NCI-H524 treated with DMSO at 0.1 percent for 48 hours (cell line): ENCODE measurements around the gene CERKL.

ENCODE experiments used
- DNase-seq: peaks from one replicate; lab custom pipeline; 2025; lab: John Stamatoyannopoulos, UW

The CERKL gene

DNA sequence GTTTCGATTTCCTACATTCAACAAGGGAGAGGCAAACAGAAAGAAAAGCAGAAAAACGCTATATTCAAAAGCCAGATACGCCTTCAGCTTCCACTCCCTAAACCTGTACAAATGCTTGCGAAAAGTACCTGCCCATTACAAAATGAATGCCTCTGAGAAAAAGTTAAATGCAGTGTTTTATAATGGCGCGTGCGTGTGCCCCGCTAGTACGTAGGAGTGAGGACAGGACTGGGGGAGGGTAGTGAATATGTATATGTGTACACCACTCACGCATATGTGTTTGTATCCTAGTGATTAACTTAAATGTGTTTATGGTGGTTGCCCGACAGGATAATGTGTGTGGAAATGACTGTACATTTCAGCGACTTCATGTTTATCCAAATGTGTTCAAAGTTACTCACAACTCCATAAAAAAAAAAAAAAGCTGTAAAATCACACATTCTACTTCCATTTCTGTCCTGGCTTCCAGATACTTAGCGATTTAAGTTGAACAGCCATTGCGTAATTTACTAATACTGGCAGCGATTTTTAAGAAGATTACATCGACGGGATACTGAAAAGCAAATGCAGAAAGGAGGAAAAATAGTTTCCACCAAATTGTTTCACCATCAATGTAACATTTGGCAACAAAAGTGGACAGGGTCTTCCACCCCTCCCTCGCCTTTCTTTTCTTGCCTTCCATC lies 22.1 kb upstream of the CERKL start:
- DNase-seq: no peak

DNA sequence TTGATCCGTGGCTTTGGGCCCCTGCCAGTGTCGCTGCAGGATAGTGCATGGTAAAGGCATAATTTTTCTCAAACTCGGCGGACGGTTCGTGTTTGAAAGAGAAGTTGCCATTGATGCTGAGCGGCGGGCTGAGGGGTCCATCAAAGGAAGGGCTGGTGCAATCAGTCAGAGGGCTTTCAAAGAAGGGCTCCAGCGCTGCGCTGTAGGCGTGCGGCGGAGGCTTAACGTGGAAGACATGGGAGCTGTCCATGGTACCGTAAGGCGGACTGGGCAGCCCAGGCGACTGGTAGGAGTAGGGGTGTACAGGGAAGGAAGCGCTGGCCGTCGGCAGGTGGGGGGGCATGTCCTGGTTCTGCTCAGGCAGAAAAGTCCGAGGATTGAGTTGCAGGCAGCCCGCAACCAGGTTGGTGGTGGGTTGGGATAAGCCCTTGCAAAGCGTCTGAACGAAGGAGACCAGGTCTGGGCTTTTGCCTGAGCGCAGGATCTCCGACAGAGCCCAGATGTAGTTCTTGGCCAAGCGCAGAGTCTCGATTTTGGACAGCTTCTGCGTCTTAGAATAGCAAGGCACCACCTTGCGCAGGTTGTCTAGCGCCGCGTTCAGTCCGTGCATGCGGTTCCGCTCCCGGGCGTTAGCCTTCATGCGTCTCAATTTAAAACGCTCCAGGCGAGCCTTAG lies 21.1 kb upstream of the CERKL start:
- no peak for DNase-seq

DNA sequence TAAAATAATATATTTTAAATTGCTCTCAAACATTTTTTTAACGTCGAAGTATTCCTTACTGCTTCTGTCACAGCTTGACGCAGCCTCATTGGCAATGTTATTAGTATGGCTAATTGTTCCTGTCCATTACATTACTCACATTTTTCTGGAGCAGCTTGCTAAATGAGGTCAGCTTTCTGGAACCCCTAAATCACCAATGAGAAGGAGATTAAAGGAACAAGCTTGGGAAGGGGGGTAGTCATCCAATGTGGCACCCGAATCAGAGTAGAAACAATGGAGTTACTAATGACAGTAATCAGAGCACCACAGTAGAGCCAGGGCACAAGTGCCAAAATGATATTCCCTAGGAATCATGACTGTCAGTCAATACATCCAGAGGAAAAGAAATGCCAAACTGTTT lies 18.3 kb upstream of the CERKL start:
- DNase-seq: no peak

DNA sequence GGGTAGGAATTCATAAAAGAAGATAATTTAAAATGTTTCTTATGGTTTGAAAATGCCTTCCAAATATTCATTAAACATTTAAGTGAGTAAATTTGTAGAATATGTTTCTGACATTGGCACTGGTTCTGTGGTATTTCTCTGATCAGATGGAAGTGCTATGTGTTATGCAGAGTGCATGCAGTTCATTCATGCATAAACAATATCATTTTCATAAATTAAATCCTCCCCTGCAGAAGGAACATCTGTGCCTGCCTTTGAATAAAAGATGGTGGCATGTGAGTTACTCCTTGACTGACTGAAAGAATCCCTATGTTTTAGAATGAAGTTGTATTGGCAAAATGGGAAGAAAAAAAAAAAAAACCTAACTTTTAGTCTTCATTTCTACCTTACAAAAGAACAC lies 17.6 kb upstream of the CERKL start:
- no peak for DNase-seq

DNA sequence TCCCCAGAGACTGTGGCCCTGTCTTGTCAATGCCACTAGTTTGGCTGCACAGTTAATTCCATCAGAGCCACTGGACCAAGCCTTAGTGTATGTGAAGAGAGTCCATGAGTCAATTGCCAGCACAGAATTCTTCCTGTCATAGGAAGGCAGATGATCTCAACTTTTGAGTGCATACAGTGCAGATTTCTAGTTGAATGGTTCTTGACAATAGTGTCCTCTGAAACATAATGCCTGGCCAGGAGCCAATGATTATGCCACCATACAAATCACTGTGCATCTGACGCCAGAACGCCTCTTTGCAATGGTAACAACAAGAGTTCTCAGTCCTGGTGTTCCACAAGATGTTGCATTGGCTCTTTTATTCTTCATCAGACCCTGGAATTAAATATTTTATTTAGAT lies 16.3 kb upstream of the CERKL start:
- DNase-seq: peak; percentile 78

DNA sequence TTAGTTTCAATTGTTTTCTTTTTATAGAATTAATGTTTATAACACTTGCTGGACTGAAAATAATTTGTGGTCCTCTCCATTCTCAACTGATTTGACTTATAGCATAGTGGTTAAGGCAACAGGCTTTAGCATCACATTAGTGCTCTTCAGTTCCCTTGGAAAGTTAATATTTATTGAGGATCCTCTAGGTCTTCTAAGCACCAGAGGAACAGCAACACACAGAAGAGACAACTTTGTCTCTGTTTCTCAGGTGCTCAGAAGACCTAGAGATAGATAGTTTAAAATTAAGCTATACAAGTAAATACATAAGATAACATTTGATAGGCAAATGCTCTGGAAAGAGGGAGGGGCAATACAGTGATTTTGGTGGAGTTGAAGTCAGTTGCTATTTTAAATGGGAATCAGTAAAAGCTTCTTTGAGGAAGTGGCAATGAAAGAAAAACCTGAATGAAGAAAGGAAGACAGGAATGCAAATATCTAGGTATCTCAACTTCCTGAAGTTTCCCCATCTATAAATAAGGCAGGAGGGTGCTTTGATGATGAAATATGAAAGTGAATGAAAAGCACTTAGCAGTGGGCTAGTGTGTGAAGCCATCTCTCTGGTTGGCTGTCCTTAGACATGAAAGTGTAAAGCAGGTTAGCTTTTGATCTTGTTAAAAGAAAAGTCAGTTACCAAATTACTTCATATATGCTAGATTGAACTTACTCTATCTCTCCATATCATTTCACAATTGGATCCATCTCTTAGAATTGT lies 15.5 kb upstream of the CERKL start:
- no peak for DNase-seq

DNA sequence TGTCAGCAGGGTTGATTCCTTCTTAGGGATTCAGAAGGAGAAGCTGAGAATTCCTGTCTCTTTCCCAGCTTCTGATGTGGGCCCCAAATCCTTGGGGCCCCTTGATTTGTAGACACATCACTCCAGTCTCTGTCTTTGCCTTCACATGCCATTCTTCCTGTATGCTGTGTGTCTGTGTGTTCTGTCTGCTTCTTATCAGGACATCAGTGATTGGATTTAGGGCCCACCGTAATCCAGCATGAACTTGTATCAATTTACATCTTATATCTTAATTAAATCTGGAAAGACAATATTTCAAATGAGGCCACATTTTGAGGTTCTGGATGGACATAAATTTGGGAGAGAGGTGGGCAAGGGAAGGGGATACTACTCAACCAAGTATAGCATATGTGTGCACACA lies 13.7 kb upstream of the CERKL start:
- DNase-seq: no peak

DNA sequence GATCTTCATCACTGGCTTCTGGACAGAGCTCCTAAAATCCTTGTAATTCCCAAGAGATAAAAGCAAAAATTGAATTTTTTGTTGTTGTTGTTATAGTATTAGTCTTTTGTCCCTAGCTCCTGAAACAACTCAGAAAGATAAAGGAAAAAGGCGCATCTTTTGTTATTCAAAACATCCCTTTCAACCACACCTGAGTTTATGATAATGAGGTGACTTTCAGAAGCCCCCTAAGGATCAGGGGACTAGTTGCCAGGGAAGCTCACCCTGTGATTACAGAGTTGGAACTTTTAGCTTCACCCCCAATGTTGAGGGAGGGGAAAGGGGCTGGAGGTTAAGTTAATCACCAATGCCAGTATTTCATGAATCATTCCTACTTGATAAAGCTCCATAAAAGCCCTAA lies 10.3 kb upstream of the CERKL start:
- DNase-seq: no peak

DNA sequence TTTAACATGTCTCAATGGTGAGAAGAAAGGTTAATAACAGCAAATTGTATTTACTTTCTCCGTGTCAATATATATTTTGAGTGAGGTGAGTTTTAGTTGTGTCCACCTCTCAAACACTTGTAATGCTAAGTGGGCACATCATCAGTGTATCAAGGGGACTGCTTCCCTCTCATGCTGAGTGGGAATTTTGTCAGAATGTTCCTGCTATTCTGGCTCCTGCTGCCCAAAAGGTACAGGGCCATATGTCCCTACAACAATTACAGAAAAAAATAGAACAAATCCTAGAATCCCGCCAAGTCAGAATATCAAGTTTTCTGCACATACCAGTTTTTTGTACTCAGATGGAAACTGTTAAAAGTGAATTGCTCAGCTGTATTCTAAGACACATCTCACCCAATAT lies 5.4 kb upstream of the CERKL start:
- DNase-seq: no peak

DNA sequence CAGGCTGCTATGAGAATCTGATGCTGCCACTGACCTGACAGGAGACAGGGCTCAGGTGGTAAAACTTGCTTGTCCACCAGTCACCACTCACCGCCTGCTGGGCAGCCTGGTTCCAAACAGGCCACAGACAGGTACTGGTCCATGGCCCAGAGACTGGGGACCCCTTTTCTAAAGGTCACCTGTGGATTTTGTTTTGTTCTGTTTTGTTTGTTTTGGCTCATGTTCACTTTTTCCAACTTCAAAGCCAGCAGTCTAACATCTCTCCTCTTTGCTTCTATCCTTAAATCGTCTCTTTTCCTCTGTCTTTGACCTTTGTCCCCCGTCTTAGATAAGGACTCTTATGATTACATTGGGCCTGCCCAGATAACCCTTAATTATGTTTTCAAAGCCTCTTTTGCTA lies 3.3 kb upstream of the CERKL start:
- DNase-seq: no peak

DNA sequence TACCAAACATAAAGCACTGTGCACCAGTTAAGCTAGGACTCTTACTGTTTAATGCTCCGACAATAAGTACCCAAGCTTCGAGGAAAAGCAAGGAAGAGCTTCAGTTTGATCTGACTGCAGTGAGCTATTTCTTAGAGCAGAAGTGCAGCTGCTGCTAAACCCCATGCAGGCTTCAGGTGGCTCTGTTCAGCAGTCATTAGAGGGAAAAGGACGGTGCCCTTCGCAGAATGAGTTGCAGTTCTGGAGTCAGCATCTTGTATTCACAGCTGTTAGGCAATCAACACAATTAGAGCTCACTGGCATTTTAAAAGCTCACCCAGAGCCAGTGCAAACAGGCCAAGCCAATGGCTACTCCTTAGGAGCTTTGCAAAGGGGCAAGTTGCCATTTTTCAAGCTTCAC lies 1.5 kb upstream of the CERKL start:
- DNase-seq: peak; percentile 91

DNA sequence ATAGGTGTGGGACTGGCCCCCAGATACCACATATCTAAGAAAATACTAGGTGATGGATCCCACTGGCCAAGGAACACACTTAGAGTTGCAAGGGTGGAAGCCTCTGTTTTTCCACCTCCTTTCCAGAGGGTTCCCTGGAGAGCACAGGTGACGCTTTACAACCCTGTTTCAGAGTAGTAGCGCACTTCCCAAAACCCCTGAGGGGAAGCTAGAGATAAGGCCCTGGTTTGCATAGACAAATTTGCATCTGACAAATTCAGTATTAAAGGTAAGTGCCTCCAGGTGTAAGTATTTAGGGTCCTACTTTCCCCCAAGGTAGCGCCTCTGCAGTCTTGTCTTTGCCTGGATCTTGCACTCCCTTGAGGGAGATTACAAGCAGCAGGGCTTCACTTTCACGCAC lies 474 bp upstream of the CERKL start:
- no peak for DNase-seq

DNA sequence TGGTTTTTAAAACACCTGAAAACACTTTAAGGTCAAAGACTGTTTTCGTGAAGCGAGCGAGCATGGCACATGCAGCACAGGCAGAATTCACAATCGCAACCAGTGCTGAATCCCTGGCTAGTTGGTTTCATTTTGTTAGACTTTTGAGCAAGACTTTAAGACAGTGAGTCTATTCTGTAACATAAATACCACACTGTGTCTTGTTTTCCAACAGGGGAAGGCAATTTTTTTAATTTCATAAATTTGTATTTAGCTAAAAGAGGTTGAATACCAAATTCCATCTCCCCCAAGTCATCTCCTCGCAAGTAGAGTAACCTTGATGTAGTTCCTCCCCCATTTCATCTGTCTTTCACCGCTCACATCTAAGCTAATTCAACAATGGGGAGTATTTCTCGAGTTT lies 1.4 kb downstream of the CERKL start:
- no peak for DNase-seq

DNA sequence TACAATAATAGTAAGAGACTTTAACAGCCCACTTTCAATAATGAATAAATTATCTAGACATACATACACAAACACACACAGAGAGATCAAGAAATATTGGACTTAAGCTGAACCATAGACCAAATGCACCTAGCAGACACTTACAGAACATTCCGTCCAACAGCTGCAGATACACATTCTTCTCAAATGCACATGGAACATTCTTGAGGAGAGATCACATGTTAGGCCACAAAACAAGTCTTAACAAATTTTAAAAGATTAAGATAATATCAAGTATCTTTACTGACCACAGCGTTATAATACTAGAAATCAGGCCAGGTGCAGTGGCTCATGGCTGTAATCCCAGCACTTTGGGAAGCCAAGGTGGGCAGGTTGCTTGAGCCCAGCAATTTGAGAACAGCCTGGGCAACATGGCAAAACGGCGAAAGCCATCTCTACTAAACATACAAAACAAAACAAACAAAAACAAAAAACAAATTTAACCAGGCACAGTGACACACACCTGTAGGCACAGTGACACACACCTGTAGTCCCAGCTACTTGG lies 7.4 kb downstream of the CERKL start:
- DNase-seq: no peak

DNA sequence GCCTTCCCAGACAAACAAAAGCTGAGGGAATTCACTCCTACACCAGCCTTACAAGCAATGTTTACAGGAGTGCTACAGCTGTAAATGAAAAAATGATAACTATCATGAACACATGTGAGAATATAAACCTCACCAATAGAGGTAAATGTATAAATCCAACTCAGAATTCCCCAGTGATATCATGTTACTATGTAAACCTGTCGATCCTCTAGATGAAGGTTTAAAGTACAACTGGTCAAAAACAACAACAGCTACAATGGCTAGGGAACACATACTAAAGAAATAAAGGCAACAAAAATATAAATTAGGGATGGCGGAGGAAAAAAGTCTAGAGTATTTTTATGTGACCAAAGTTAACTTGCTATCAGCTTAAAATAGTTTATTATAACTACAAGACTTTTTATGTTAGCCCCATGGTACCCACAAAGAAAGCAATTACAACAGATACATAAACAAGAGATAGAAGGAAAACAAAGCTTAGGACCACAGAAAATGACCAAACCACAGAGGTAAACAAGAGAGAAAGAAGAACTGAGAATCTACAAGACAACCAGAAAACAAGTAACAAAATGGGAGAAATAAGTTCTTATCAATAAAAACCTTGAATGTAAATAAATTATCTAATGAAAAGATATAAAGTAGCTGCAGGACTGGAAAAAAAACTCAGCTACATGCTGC lies 8.3 kb downstream of the CERKL start:
- DNase-seq: no peak

DNA sequence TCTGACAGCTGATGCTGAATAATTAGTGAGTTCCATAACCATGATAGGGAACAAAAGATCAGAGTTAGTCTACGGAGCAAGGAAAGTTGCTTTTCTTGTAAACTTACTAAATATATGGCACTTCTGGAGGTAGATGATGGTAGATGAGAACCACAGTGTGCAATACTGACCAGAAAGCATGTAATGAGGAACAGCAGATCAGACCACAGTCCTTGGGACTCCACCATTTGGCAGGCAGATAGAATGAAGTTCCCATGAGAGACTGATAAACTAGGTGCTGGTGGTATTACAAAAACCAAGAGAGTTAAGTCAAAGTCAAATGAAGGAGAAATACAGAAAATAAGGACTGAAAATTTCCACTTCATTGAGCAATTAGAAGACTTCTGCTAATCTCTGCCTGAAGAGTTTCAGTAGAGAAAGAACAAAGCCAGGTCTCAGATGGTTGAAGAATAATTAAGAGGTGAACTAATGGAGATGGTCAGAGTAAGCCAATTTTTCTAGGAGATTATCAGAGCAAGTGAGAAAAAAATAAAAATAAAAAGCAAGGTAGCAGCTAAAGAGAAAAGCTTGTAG lies 10.4 kb downstream of the CERKL start:
- no peak for DNase-seq

DNA sequence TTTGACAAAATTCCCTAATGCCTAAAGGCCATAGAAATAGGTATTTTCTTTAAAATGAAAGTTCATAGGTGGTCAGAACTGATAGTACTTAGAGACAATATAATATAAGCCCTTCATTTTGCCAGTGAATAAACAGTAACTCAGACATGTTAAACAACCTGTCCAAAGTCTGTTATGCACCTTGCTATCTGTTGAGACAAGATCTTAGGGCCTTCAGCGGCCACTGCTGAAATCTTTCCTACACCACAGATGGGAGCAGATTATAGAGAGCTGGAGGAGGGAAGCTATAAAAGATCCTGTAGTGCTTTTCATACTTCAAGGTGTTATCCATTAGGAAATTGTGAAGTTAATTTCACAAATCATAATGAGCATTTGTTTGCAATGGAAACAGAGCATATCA lies 13.8 kb downstream of the CERKL start:
- peak; percentile 79 for DNase-seq

DNA sequence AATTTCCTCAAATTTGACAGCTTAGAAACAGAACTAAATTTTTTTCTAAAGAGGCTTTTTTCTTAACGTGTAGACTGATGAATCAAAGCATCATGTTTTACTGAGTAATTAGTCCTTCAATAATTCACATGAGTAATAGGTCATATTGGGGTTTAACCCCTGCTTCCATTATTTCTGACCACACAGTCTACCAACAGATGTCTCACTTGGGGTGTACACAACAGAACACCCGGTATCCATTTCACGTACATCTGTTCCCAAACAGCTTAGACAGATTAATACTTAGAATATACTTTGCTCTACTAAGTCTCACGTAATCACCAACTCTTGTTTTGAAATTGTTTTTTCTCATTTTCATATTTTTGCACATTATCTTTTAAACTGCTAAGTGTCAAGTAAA lies 14.8 kb downstream of the CERKL start:
- DNase-seq: peak; percentile 88

DNA sequence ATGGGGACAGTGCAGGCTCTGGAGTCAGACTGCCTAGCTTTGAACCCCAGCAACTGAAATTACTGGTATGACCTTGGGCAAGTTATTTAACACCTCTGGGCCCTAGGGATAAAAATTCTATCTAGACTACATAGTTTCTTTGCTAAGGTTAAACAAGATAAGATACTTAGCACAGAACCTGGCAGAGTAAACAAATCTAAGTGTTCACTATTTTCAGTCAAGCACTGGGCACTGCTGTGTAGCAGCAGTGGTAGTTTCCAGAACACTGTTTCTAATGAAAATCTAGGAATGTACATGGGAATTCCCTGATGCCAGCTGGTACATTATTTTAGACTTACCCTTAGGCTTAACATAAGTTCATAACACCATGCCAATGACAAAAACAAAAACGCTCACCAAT lies 17.2 kb downstream of the CERKL start:
- no peak for DNase-seq

DNA sequence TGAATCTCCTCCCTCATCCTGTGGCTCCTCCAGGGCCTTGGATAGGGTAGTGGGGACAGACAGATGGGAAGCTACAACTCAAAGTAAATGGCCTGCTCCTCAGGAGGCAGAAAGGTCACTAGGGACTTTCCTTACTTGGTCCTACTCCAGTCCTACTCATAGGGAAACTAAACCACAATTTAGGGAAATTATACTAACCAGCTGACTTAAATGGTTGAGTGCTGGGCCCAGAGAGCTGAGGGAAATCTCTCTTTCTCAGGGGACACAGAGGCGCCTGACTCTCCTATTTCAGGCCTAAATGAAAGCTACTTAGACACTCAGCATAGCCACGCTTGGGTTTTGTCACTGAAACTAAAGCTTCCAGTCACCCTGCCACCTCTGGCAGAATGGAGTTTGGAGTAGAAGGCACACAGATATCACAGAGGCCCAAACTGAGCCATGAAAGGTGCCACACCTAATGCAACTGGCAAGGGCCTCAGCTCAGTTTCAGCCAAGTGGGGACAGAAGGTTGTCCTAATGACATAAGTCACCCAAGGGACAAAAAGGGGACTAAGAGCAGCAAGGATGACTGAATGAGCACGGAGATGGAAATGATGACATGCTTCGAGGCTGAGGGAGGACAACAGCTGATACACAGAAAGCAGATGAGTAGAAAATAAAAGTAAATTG lies 24.0 kb downstream of the CERKL start:
- peak; percentile 71 for DNase-seq
